AG20443 (cell line): ENCODE data around the gene PTPRG.
"Not testable (repeated sequence)": the region's sequence is repeated elsewhere in the genome, so short reads cannot be mapped to it uniquely, and the experiment has no call there.

Source experiments
- DNase-seq: peaks from one replicate; pipeline ENCODE4 v3.0.0; 2012; ENCODE audit warnings: low spot score, mixed read lengths

PTPRG gene

GRCh38 chr3:61686228-61686648 is 124.9 kb downstream of the PTPRG start:
- no peak for DNase-seq

DNA sequence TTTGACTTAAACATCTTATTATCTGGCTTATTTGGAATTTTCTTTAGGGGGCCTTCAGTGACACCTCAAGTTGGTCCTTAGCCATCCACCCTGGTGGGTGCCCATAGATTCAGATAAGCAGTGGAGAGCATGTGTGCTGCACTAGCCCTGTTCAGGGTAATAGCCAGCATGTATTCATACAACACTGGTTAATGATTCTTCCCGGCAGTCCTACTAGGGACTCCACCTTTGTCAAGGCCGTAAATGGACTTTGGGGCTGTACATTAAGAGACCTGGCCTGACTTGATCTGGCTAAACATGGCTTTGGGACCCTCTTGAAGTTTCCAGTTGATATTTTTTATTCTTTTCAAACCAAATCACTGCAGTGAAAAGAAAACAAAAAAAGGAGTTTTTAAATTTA is 125.8 kb downstream of the PTPRG start:
- no peak for DNase-seq

GRCh38 chr3:61687663-61688306 is 126.4 kb downstream of the PTPRG start:
- DNase-seq: no peak

- no peak for DNase-seq
Measured at GRCh38 chr3:61688307-61688984, 127.1 kb downstream of the PTPRG start.

- no peak for DNase-seq
Measured at GRCh38 chr3:61690016-61690415, 128.6 kb downstream of the PTPRG start.

DNA sequence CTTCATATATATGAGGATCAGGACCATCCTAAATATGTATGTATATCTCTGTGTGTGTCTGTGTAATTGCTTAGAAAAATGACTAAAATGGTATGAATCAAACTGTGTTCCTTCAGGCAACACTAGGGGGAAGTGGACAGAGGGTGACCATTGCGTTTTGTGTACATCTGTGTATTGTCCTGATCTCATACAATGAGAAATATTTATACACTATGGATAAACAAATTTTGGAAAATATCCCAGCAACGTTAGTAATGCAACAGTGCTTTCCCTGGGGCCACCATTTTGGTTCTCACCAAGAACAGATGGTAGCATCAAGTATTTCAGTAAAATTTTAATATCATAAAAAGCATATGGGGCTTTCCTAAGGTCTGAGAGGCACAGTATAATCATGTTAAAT is 130.1 kb downstream of the PTPRG start:
- DNase-seq: no peak

GRCh38 chr3:61697301-61697700 is 135.9 kb downstream of the PTPRG start:
- no peak for DNase-seq

- not testable (repeated sequence) for DNase-seq
Measured at GRCh38 chr3:61698278-61699072, 137.1 kb downstream of the PTPRG start.

GRCh38 chr3:61699622-61700021 is 138.3 kb downstream of the PTPRG start:
- no peak for DNase-seq

DNA sequence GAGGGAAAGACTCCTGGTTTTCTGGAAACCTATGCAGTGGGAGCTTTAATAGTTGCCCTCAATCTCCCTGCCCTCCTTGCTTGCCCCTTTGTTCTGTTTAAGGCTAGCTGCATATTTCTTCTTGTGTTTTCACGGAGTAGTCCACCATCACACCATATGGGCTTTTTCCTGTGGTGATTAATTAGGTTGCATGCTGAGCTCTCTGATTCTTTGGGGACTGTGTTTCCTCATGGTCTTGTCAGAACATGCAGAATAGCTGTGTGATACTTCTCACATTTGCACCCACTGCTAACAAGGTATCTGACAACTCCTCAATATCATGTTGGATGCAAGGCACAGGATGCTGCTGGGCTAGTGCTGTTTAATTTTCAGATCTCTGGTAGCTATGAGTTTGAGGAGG is 139.6 kb downstream of the PTPRG start:
- DNase-seq: no peak

GRCh38 chr3:61702453-61702852 is 141.1 kb downstream of the PTPRG start:
- DNase-seq: no peak

GRCh38 chr3:61704807-61705206 is 143.4 kb downstream of the PTPRG start:
- DNase-seq: no peak

- DNase-seq: no peak
Measured at GRCh38 chr3:61707492-61707891, 146.1 kb downstream of the PTPRG start.

GRCh38 chr3:61710920-61711319 is 149.5 kb downstream of the PTPRG start:
- DNase-seq: not testable (repeated sequence)

GRCh38 chr3:61714225-61714624 is 152.9 kb downstream of the PTPRG start:
- no peak for DNase-seq

- DNase-seq: no peak
Measured at GRCh38 chr3:61715886-61716527, 154.6 kb downstream of the PTPRG start.

DNA sequence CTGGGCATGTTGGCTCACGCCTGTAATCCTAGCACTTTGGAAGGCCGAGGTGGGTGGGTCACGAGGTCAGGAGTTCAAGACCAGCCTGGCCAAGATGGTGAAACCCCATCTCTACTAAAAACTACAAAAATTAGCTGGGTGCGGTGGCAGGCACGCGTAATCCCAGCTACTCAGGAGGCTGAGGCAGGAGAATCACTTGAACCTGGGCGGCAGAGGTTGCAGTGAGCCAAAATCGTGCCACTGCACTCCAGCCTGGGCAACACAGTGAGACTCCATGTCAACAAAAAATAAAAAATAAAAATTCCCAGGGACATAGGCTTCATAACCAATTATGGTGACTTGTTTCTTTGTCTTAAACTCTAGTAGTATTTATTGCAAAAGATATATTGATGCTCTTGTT is 155.3 kb downstream of the PTPRG start:
- not testable (repeated sequence) for DNase-seq

GRCh38 chr3:61718565-61718964 is 157.2 kb downstream of the PTPRG start:
- no peak for DNase-seq

- DNase-seq: no peak
Measured at GRCh38 chr3:61719278-61719977, 158.1 kb downstream of the PTPRG start.

DNA sequence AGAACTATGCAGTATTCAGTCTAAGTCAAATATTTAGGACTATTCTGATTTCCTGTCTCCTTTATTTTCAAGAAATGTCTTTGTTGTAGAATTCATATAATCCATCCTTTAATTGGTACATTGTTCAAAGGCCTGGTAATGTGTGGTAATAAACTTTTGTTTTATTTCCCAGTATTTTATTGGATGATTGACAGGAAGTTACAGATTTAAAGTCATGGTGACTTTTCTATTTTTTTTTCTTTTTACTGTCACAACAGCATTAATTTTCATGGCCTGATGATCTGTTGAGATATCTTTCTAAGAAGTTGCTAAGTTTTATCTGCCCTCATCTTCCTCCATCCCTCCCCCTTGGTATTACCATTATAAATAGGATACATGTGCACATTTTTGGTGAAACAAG is 161.7 kb downstream of the PTPRG start:
- DNase-seq: no peak

DNA sequence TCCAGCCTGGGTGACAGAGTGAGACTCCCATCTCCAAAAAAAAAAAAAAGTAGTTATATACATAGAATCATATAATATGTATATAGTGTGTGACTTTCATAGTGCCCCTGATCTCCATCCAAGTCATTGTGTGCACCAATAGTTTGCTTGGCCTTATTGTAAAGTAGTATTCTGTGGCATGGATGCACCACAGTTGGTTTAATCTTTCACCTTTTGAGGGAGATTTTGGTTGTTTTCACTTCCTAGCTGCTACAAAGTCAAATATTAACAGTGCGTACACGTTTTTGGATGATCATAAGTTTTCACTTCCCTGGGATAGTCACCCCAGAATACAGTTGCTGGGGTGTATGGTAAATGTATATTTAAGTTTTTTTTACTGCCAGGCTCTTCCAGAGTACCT is 162.8 kb downstream of the PTPRG start:
- no peak for DNase-seq

DNA sequence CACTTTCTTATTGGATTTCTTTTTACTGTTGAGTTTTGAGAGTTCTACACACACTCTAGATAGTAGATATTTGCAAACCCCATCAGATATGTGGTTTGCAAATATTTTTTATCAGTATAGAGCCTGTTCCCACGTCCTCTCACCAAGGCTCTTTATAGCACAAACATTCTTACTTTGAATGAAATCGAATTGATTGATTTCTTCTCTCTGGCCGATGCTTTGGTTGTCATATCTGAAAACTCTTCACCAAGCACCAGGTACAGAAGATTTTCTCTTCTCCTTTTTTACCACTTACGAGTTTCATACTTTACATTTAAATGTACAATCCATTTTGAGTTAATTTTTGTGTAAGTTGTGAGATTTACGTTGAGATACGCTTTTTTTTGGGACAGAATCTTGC is 163.4 kb downstream of the PTPRG start:
- no peak for DNase-seq
